Measurements from ENCODE around the gene PACSIN1. TPM values are rescaled to one million over a fixed set of nuclear protein-coding genes. Genes with fewer than 3 reads are reported as not detected.

Gene PACSIN1
- total RNA-seq, 1 experiment from 2014 or later: 0.26 TPM

DNA sequence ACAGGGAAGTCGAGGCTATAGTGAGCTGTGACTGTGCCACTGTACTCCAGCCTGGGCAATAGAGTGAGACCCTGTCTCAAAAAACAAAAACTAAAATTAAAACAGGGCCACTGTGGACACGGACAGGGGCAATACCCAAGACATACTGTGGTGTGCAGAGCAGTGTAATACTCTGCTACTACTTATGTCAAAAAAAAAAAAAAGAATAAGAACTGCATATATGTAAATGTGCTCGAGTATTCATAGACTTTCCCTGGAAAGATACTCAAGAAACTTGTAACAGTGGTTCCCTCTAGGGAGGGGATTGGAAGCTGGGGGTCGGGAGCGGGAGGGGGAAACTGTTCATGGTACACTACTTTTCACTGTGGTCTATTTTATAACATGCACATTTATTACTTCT is 74.3 kb downstream of the PACSIN1 start:
- no peak for DNase-seq
- H3K27me3 Mint-ChIP-seq (ENCODE audit: unreplicated experiment): no peaks in the 10 kb centered on the region
- BruUV-seq (replicated peaks): no TSS peak
- no peaks in the 10 kb centered on the region for H3K36me3 Mint-ChIP-seq (ENCODE audit: insufficient read depth, unreplicated experiment)
- TF ChIP-seq, protein P1, sequence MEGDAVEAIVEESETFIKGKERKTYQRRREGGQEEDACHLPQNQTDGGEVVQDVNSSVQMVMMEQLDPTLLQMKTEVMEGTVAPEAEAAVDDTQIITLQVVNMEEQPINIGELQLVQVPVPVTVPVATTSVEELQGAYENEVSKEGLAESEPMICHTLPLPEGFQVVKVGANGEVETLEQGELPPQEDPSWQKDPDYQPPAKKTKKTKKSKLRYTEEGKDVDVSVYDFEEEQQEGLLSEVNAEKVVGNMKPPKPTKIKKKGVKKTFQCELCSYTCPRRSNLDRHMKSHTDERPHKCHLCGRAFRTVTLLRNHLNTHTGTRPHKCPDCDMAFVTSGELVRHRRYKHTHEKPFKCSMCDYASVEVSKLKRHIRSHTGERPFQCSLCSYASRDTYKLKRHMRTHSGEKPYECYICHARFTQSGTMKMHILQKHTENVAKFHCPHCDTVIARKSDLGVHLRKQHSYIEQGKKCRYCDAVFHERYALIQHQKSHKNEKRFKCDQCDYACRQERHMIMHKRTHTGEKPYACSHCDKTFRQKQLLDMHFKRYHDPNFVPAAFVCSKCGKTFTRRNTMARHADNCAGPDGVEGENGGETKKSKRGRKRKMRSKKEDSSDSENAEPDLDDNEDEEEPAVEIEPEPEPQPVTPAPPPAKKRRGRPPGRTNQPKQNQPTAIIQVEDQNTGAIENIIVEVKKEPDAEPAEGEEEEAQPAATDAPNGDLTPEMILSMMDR (IDR thresholded peaks at IDR 0.05; ENCODE audit: unreplicated experiment): no peak
- H3K4me3 Mint-ChIP-seq (ENCODE audit: low read depth, unreplicated experiment): no peak overlapping the region
- CTCF ChIA-PET: interaction anchor here (0.6 kb wide), 1 partner anchor 13 kb away, joined by 4 read pairs; no protein-coding TSS in a partner anchor
- no peaks in the 10 kb centered on the region for H3K9me3 Mint-ChIP-seq (ENCODE audit: low read depth, unreplicated experiment)
- intact Hi-C loops (cut with micrococcal nuclease; ENCODE audit: unreplicated experiment): no loop called here
- H3K27ac Mint-ChIP-seq (ENCODE audit: unreplicated experiment): no peak overlapping the region
- H3K4me1 Mint-ChIP-seq (ENCODE audit: low read depth, unreplicated experiment): peaks cover 20% of the 10 kb centered on the region

DNA sequence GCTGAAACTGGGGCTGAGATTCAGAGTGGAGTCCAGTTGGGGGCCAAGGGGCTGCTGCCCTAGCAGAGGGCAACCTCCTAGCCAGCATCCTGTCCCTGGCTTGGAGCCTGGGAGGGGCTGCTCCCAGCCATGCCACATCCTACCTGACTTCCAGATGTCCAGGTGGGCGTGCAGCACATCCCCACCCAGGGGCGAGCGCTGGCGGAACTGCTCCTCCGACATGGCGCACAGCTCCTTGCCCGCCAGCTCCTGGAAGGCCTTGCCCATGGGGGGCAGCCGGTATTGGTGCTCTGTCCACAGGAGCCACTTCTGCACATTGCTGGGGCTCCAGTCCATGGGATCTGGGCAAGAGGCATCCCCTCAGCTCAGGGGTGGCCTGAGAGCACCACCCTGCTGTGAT is 75.0 kb downstream of the PACSIN1 start:
- TF ChIP-seq, protein P1 (IDR thresholded peaks at IDR 0.05; ENCODE audit: unreplicated experiment): no peak
- no peaks in the 10 kb centered on the region for H3K36me3 Mint-ChIP-seq (ENCODE audit: insufficient read depth, unreplicated experiment)
- peaks cover 22% of the 10 kb centered on the region for H3K4me1 Mint-ChIP-seq (ENCODE audit: low read depth, unreplicated experiment)
- no peaks in the 10 kb centered on the region for H3K9me3 Mint-ChIP-seq (ENCODE audit: low read depth, unreplicated experiment)
- H3K4me3 Mint-ChIP-seq (ENCODE audit: low read depth, unreplicated experiment): no peak overlapping the region
- CTCF ChIA-PET: interaction anchor here (0.6 kb wide), 1 partner anchor 13 kb away, joined by 4 read pairs; no protein-coding TSS in a partner anchor
- intact Hi-C loops (cut with micrococcal nuclease; ENCODE audit: unreplicated experiment): no loop called here
- BruUV-seq (replicated peaks): no TSS peak
- H3K27ac Mint-ChIP-seq (ENCODE audit: unreplicated experiment): no peak overlapping the region
- H3K27me3 Mint-ChIP-seq (ENCODE audit: unreplicated experiment): no peaks in the 10 kb centered on the region
- DNase-seq: no peak

DNA sequence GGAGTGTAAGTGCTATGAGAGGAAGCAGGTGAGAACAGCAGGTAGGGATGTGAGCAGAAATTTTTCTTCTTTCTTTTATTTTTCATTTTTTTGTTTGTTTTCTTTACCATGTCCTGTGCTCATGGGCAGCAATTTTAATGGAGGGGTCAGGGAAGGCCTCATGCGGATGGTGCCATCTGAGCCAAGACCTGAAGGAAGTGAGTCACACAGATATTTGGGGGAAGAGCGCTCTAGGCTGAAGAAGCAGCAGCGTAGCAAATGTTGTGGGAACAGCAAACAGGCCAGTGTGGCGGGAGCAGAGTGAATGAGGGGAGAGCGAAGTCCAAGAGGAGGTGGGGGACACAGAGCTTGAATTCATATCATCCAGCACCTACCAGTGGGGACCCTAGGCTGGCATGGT is 77.5 kb downstream of the PACSIN1 start:
- H3K27ac Mint-ChIP-seq (ENCODE audit: unreplicated experiment): no peak overlapping the region
- CTCF ChIA-PET: interaction anchor here (1.1 kb wide), 1 partner anchor 15 kb away, joined by 4 read pairs; no protein-coding TSS in a partner anchor
- H3K4me3 Mint-ChIP-seq (ENCODE audit: low read depth, unreplicated experiment): no peak overlapping the region
- no peaks in the 10 kb centered on the region for H3K36me3 Mint-ChIP-seq (ENCODE audit: insufficient read depth, unreplicated experiment)
- no peak for DNase-seq
- BruUV-seq (replicated peaks): no TSS peak
- intact Hi-C loops (cut with micrococcal nuclease; ENCODE audit: unreplicated experiment): no loop called here
- TF ChIP-seq, protein P1 (IDR thresholded peaks at IDR 0.05; ENCODE audit: unreplicated experiment): no peak
- peaks cover 39% of the 10 kb centered on the region for H3K4me1 Mint-ChIP-seq (ENCODE audit: low read depth, unreplicated experiment)
- H3K27me3 Mint-ChIP-seq (ENCODE audit: unreplicated experiment): no peaks in the 10 kb centered on the region
- no peaks in the 10 kb centered on the region for H3K9me3 Mint-ChIP-seq (ENCODE audit: low read depth, unreplicated experiment)

DNA sequence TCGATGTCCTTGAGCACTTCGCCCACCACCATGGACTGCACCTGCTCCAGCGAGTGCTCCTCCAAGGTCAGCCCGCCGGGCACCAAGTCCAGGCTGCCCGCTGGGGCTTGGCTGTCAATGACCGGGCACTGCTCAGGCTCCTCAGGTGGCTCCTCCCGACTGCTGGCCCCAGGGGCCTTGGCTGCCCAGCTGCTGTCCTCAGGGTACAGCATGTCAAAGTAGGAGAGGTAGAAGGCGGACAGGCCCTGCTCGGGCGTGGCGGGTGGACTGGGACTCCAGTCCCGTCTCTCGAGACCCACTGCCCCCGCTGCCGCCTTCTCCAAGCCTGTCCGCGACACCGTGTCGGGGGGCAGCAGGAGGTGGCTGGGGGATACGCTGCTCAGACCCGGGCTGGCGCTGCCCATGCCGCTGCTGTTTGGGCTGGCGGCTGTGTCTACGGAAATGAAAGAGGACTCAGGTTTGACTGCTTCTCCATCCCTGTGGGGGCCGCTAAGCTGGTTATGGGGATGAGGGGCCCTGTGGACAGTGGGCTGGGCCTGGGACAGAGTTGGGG is 78.3 kb downstream of the PACSIN1 start:
- CTCF ChIA-PET: interaction anchor here (0.6 to 3.3 kb wide), 4 partner anchors 12 to 36 kb away, joined by 3 to 27 read pairs (median 4); partner anchors contain the start of gene SPDEF
- Mint-ChIP-seq H3K9me3 (ENCODE audit: low read depth, unreplicated experiment) (no peaks in the 10 kb centered on the region), H3K36me3 (ENCODE audit: insufficient read depth, unreplicated experiment) (no peaks in the 10 kb centered on the region), H3K27me3 (ENCODE audit: unreplicated experiment) (no peaks in the 10 kb centered on the region), H3K4me1 (ENCODE audit: low read depth, unreplicated experiment) (peaks cover 45% of the 10 kb centered on the region), H3K4me3 (ENCODE audit: low read depth, unreplicated experiment) (no peak overlapping the region), H3K27ac (ENCODE audit: unreplicated experiment) (no peak overlapping the region)
- BruUV-seq (replicated peaks): no TSS peak
- no peak for DNase-seq
- intact Hi-C loops (cut with micrococcal nuclease; ENCODE audit: unreplicated experiment): no loop called here
- TF ChIP-seq, protein P1 (IDR thresholded peaks at IDR 0.05; ENCODE audit: unreplicated experiment): no peak

Measured in Calu3 (cell line).